Stimulated activated CD8-positive, alpha-beta memory T cell treated with anti-CD3 and anti-CD28 coated beads, Interleukin-12 subunit alpha, Interleukin-12 subunit beta, amount 100 ng/mL, for 4 hours (primary cell): Measurements from ENCODE around the gene SIGLEC15.

Experiments
- DNase-seq: peaks from one replicate; pipeline ENCODE4 v3.0.0-alpha.2; 2020; ENCODE audit warnings: low read depth

SIGLEC15 gene

DNA sequence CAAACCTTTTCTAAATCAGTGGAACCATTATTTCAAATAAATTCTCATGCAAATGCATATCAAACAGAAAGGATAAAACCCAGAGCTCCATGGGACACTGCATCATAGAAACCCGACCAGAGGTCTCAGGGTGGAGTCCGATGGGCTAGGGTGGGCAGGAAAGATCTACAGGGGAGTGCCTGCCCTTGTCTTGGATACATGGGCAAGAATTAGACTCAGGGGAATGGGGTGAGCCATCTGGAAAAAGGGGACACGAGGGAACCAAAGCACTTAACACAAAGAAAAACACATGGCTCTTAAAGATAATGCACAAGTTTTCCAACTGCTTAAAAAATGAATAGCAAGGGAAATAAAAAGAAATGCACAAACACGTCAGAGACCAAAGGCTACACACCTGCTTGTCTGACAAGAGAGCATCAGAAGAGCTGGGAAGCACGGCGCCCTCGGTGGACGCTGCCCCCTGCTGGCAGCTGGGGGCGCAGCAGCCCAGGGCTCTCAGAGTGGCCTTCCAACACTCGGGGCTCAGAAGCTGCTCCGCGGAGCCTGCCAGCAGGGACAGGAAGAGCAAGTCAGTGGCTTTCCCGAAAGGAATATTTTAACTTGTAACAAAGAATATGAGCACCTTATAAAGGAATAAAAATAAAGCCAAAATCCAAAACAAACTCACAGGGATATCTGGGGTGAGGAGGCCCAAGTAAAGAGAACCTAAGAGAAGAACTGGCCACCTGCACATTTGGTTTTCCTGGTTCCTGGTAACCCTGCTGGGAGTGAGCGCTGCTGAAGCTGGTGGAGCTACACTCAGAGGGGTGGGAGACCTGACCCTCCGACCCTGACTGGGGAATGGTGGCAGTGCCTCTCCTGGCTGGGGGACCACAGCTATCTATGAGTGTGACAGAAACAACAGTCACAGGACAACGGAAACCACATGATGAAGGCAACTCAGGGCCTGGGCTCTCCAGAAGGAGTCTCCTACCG, 54.5 kb downstream of the SIGLEC15 start:
- peak; percentile 47 for DNase-seq

GRCh38 chr18:45880876-45881558, 55.5 kb downstream of the SIGLEC15 start:
- no peak for DNase-seq

GRCh38 chr18:45887585-45887984, 62.1 kb downstream of the SIGLEC15 start:
- no peak for DNase-seq

DNA sequence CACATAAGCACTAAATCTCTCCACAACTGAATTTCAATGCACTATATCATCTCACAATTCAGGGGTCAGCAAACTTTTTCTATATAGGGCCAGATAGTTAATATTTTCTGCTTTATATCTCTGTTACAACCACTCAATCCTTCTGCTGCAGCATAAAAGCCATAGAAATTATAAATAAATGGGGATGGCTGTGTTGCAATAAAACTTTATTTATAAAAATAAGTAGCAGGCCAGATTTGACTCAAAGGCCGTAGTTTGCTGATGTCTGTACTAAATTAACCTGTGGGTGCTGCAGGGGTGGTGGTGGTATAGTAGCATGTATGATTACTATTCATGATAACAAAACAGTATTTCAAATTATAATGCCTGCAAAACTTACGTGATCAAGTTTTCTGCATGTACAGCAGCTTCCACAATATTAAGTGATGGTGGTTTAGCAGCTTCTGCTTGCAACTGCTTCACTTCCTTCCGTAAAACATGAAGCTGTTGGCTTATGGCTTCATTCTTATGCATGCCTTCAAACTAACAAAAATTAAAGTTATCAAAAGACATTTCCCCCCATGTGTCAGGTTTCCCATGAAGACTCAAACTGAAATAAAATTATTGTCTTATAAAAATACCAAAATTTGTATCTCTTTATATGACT, 64.1 kb downstream of the SIGLEC15 start:
- no peak for DNase-seq

- no peak for DNase-seq
These were observed 65.1 kb downstream of the SIGLEC15 start for GRCh38 chr18:45890606-45891005.

- DNase-seq = no peak
These were observed 66.3 kb downstream of the SIGLEC15 start for GRCh38 chr18:45891806-45892205.
